ENCODE measurements around the gene FLNB.

The FLNB gene

GRCh38 chr3:58005669-58006068 lies 2.6 kb upstream of the FLNB start:
- TF ChIP-seq CTCF (IDR thresholded peaks at IDR 0.05): no peak

GRCh38 chr3:58006661-58007060 lies 1.6 kb upstream of the FLNB start:
- no peak for TF ChIP-seq CTCF (IDR thresholded peaks at IDR 0.05)

GRCh38 chr3:58009026-58009748 lies 965 bp downstream of the FLNB start:
- no peak for TF ChIP-seq CTCF (IDR thresholded peaks at IDR 0.05)

- no peak for TF ChIP-seq CTCF (IDR thresholded peaks at IDR 0.05)
These were observed 1.7 kb downstream of the FLNB start for GRCh38 chr3:58009749-58010535.

GRCh38 chr3:58010562-58010961 lies 2.3 kb downstream of the FLNB start:
- no peak for TF ChIP-seq CTCF (IDR thresholded peaks at IDR 0.05)

GRCh38 chr3:58011580-58011979 lies 3.4 kb downstream of the FLNB start:
- TF ChIP-seq CTCF (IDR thresholded peaks at IDR 0.05): no peak

- no peak for TF ChIP-seq CTCF (IDR thresholded peaks at IDR 0.05)
These were observed 4.1 kb downstream of the FLNB start for GRCh38 chr3:58012302-58012701.

Measured in LNCAP (cell line).